ENCODE results near the gene MUC2.

MUC2 gene

DNA sequence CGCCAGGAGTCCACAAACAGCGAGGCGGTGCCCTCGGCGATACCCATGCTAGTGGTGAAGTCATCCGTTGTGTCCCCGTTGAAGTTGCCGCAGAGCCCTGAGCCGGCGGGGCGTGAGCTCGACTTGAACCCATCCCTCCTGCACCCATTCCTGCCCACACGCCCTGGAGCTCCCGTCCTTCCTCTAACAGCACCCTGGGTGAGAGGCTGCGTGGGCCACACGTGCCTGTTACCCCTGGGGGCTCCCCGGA is 46.5 kb upstream of the MUC2 start:
- Histone ChIP-seq H3K9me3 (no peaks in the 10 kb centered on the region), H3K36me3 (no peaks in the 10 kb centered on the region), H3K4me1 (no peaks in the 10 kb centered on the region), H3K27me3 (no peaks in the 10 kb centered on the region), H3K4me3 (ENCODE audit: low read depth, low read length) (no peak overlapping the region)
- TF ChIP-seq, protein P1, sequence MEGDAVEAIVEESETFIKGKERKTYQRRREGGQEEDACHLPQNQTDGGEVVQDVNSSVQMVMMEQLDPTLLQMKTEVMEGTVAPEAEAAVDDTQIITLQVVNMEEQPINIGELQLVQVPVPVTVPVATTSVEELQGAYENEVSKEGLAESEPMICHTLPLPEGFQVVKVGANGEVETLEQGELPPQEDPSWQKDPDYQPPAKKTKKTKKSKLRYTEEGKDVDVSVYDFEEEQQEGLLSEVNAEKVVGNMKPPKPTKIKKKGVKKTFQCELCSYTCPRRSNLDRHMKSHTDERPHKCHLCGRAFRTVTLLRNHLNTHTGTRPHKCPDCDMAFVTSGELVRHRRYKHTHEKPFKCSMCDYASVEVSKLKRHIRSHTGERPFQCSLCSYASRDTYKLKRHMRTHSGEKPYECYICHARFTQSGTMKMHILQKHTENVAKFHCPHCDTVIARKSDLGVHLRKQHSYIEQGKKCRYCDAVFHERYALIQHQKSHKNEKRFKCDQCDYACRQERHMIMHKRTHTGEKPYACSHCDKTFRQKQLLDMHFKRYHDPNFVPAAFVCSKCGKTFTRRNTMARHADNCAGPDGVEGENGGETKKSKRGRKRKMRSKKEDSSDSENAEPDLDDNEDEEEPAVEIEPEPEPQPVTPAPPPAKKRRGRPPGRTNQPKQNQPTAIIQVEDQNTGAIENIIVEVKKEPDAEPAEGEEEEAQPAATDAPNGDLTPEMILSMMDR (IDR thresholded peaks at IDR 0.05; ENCODE audit: low read depth, low read length) = no peak
- no peak for DNase-seq

DNA sequence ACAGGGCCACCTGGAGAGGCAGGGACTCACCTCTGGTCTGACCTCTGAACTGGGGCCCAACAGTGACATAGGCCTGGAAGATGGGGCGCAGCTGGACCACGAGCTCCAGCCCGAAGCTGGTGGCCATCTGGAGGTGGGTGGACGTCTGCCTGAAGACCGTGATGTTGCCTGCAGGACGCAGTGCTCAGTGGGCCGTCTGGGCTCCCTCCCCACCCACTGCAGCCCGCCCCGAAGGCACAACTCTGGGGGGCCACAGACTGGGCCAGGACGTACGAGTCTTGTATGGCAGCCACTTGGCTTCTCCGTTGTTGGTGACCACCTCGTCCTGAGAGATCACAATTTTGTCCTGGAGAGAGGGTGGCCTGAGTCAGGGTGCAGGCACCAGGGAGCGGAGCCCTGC is 46.1 kb upstream of the MUC2 start:
- Histone ChIP-seq H3K4me3 (ENCODE audit: low read depth, low read length) (no peak overlapping the region), H3K9me3 (no peaks in the 10 kb centered on the region), H3K4me1 (no peaks in the 10 kb centered on the region), H3K36me3 (no peaks in the 10 kb centered on the region), H3K27me3 (no peaks in the 10 kb centered on the region)
- no peak for DNase-seq
- TF ChIP-seq, protein P1 (IDR thresholded peaks at IDR 0.05; ENCODE audit: low read depth, low read length) = no peak

DNA sequence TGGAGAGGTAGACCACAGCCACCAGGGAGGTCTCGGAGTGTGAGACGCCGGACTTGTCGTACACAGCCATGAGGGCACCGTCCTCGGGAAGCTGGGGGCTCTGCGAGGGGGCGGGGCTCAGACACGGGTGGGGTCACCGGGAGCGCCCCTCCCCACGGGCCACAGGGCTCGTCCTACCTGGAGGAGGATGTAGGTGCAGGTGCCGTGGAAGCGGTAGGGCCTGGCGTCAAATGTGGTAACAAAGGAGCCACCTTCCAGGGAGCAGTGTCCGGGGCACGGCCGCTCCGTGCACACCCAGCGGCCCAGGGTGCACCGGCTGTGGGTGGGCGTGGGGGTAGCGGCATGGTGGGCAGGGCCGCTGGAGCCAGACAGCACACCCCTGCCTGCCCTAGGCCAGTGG is 45.6 kb upstream of the MUC2 start:
- Histone ChIP-seq H3K9me3 (no peaks in the 10 kb centered on the region), H3K4me3 (ENCODE audit: low read depth, low read length) (no peak overlapping the region), H3K27me3 (no peaks in the 10 kb centered on the region), H3K4me1 (no peaks in the 10 kb centered on the region), H3K36me3 (no peaks in the 10 kb centered on the region)
- TF ChIP-seq, protein P1 (IDR thresholded peaks at IDR 0.05; ENCODE audit: low read depth, low read length) = no peak
- DNase-seq = no peak

- H3K4me3 ChIP-seq (ENCODE audit: low read depth, low read length) = no peak overlapping the region
- no peaks in the 10 kb centered on the region for H3K27me3 ChIP-seq
- H3K4me1 ChIP-seq = no peaks in the 10 kb centered on the region
- no peaks in the 10 kb centered on the region for H3K9me3 ChIP-seq
- TF ChIP-seq, protein P1 (IDR thresholded peaks at IDR 0.05; ENCODE audit: low read depth, low read length) = no peak
- DNase-seq = peak; percentile 24
- H3K36me3 ChIP-seq = no peaks in the 10 kb centered on the region
Measured at GRCh38 chr11:1029654-1030053, 45.0 kb upstream of the MUC2 start.

- DNase-seq = no peak
- TF ChIP-seq, protein P1 (IDR thresholded peaks at IDR 0.05; ENCODE audit: low read depth, low read length) = no peak
- H3K4me1 ChIP-seq = no peaks in the 10 kb centered on the region
Measured at GRCh38 chr11:1030086-1030485, 44.6 kb upstream of the MUC2 start.

DNA sequence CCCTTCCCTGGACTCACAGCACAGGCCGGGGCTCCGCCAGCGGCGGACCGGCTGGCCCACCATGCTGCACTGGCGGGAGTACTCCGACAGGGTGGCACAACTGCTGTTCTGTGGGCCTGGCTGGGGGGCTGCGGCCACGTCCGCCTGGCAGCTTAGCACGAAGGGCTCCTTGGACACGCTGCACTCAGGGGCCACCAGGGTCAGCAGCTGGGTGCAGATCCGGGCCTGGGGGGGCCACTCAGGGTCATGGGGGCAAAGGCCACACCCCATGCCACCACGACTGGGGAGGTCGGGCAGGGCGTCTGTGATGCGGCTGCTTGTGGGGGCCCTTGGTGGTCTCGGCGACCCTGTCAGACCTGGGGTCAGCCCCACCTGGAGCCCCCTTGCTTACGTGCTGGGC is 44.1 kb upstream of the MUC2 start:
- Histone ChIP-seq H3K9me3 (no peaks in the 10 kb centered on the region), H3K27me3 (no peaks in the 10 kb centered on the region), H3K36me3 (no peaks in the 10 kb centered on the region), H3K4me1 (no peaks in the 10 kb centered on the region), H3K4me3 (ENCODE audit: low read depth, low read length) (no peak overlapping the region)
- DNase-seq = no peak
- TF ChIP-seq, protein P1 (IDR thresholded peaks at IDR 0.05; ENCODE audit: low read depth, low read length) = no peak

More at GRCh38 chr11:1030086-1030485, 44.6 kb upstream of the MUC2 start:
- Histone ChIP-seq H3K9me3 (no peaks in the 10 kb centered on the region), H3K4me3 (ENCODE audit: low read depth, low read length) (no peak overlapping the region), H3K27me3 (no peaks in the 10 kb centered on the region), H3K36me3 (no peaks in the 10 kb centered on the region)

Measured in BE2C (cell line).